Ovary (tissue), 9 donors: ENCODE data around the gene BMPR2. TPM values are rescaled to one million over a fixed set of nuclear protein-coding genes. Genes with fewer than 3 reads are reported as not detected.

ENCODE experiments used
- DNase-seq, 5 donors: peaks; one replicate each; pipeline ENCODE4 v3.0.0-alpha.2; 2019 to 2020
- H3K27ac ChIP-seq, 2 donors: fragments of 200-600 bp; one replicate each; pipeline versions ENCODE4 v1.5.1 to v1.8.0; 2019 to 2022
- H3K27me3 ChIP-seq: fragments of 200-600 bp; one replicate; pipeline ENCODE4 v1.8.0; 2022
- H3K36me3 ChIP-seq: fragments of 200-600 bp; sonication (generic); one replicate; pipeline ENCODE4 v1.5.1; 2019
- H3K4me1 ChIP-seq: one replicate; pipeline ENCODE4 v1.8.1; 2013; ENCODE audit warnings: mild to moderate bottlenecking, moderate library complexity; ENCODE audit not compliant: insufficient read depth
- H3K4me3 ChIP-seq: fragments of 200-600 bp; sonication (generic); one replicate; pipeline ENCODE4 v1.5.1; 2017
- H3K9me3 ChIP-seq, 2 donors: fragments of 200-600 bp in 1 of 2; sonication (generic) in 1 of 2; one replicate each; pipeline versions ENCODE4 v1.5.1 to v1.8.1; 2013 to 2019; ENCODE audit warnings: mild to moderate bottlenecking in 1 of 2, moderate library complexity in 1 of 2
- EP300 ChIP-seq: sonication (generic); formaldehyde crosslinking; IDR thresholded peaks from one replicate; pipeline ENCODE4 v1.6.1; 2017; ENCODE audit warnings: antibody characterized with exemption
- POLR2A ChIP-seq: fragments of 450-650 bp; IDR thresholded peaks from one replicate; pipeline ENCODE4 v1.6.1; 2017; ENCODE audit warnings: antibody characterized with exemption, mild to moderate bottlenecking, moderate library complexity
- WGBS, 3 donors: extraction: QIAGEN DNeasy Blood & Tissue Kit in 1 of 3; methylation state at CpG; one replicate each; pipeline versions ENCODE4 v1.1.5 to v1.1.7; 2013 to 2017; 5-methylcytosine and 5-hydroxymethylcytosine counted together
- intact Hi-C, 4 donors: fragments of 100-400 bp; cut with DNase I; formaldehyde crosslinking; loops; one replicate each; pipeline versions ENCODE4 v1.11.0 to v1.15.1; 2022 to 2023
- polyA plus RNA-seq, 2 donors: library from polyadenylated mRNA; stranded (reverse); fragments of 200-250 nt in 1 of 2; fragments of 350-450 nt in 1 of 2; fragmentation: Illumina TruSeq in 1 of 2; extraction: RNeasy Lipid Tissue Mini Kit (QIAGEN cat#74804) in 1 of 2; gene quantifications; one replicate each; pipeline ENCODE4 v1.2.3, GENCODE V29; 2013 to 2014
- total RNA-seq, 7 donors: library from RNA; depleted of rRNA in 2 of 7; stranded (reverse); fragments of >200 nt in 2 of 7; fragmentation: NEBNext Ultra II Directional in 3 of 7; extraction: Animal tissue kit (Norgen Biotek cat#: 25700) in 3 of 7; gene quantifications; one replicate each; pipeline versions ENCODE4 v1.1.0 to v1.2.4, GENCODE V29; 2016 to 2023
- TF ChIP-seq, protein P1 (sequence below), 3 donors: fragments of 450-650 bp in 2 of 3; fragments of 200-600 bp in 1 of 3; IDR thresholded peaks; one replicate each; pipeline versions ENCODE4 v1.5.1 to v1.8.0; 2016 to 2022; ENCODE audit warnings: antibody characterized with exemption in 3 of 3, mild to moderate bottlenecking in 1 of 3
- donor health status: DM: no; HTN: no; CAD: no; lungs with moderate emphysema.
- donor health status: DM: no; HTN: no; CAD: no.
- donor health status: Bipolar disorder and iron deficiency.
- donor health status: DM: yes; HTN: yes; CAD: no.
- donor health status: DM: no; HTN: no; CAD: no.
- donor health status: DM: yes; HTN: yes; CAD: no.

Gene BMPR2
- total and polyA plus RNA-seq, 9 donors: 14.5 to 55.5 (median 45.1) TPM

DNA sequence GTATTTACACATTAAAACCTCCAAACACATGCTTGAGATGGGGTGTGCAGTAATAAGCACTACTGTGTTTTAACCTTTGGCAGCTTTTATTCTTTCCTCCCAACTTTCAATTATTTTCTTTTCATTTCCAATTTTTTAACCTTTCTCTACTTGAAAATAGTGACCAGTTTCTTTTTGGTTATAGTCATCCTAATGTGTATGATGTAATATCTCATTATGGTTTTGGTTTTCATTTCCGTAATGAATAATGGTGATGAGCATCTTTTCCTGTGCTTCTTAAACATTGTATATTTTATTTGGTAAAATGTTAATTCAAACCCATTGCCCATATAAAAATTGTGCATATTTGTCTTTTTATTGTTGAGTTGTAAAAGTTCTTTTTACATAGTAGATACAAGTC is 103.5 kb downstream of the BMPR2 start:
- no peak for DNase-seq
- TF ChIP-seq POLR2A: no peak
- TF ChIP-seq, protein P1, sequence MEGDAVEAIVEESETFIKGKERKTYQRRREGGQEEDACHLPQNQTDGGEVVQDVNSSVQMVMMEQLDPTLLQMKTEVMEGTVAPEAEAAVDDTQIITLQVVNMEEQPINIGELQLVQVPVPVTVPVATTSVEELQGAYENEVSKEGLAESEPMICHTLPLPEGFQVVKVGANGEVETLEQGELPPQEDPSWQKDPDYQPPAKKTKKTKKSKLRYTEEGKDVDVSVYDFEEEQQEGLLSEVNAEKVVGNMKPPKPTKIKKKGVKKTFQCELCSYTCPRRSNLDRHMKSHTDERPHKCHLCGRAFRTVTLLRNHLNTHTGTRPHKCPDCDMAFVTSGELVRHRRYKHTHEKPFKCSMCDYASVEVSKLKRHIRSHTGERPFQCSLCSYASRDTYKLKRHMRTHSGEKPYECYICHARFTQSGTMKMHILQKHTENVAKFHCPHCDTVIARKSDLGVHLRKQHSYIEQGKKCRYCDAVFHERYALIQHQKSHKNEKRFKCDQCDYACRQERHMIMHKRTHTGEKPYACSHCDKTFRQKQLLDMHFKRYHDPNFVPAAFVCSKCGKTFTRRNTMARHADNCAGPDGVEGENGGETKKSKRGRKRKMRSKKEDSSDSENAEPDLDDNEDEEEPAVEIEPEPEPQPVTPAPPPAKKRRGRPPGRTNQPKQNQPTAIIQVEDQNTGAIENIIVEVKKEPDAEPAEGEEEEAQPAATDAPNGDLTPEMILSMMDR (IDR thresholded peaks at IDR 0.05): no peak
- TF ChIP-seq EP300: no peak
- H3K4me3 ChIP-seq: no peak overlapping the region
- H3K27ac ChIP-seq: no peak overlapping the region
- peaks cover 2% of the 10 kb centered on the region for H3K4me1 ChIP-seq
- no peaks in the 10 kb centered on the region for H3K27me3 ChIP-seq
- intact Hi-C loops: no loop called here
- H3K9me3 ChIP-seq: no peaks in the 10 kb centered on the region
- 85 to 93% (median 91%) methylated on average over 1 of the region's 1 CpG for WGBS, 3 donors
- no peaks in the 10 kb centered on the region for H3K36me3 ChIP-seq

DNA sequence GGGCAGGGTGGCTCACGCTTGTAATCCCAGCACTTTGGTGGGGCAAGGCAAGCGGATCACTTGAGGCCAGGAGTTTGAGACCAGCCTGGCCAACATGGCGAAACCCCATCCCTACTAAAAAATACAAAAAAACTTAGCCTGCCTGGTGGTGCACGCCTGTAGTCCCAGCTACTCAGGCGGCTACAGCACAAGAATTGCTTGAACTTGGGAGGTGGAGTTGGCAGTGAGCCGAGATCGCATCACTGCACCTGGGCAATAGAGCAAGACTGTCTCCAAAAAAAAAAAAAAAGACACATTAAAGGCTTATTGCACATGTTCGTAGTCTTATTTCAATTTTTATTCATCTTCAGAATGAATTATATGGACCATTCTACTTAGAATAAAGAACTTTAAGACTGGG is 110.2 kb downstream of the BMPR2 start:
- Histone ChIP-seq H3K27ac (no peak overlapping the region), H3K36me3 (no peaks in the 10 kb centered on the region), H3K27me3 (no peaks in the 10 kb centered on the region), H3K4me1 (peaks cover 2% of the 10 kb centered on the region), H3K9me3 (no peaks in the 10 kb centered on the region), H3K4me3 (no peak overlapping the region)
- TF ChIP-seq, protein P1 (IDR thresholded peaks at IDR 0.05): no peak
- TF ChIP-seq POLR2A: no peak
- TF ChIP-seq EP300: no peak
- intact Hi-C loops: no loop called here
- 96% methylated on average over 8 of the region's 8 CpGs for WGBS, 3 donors
- no peak for DNase-seq

DNA sequence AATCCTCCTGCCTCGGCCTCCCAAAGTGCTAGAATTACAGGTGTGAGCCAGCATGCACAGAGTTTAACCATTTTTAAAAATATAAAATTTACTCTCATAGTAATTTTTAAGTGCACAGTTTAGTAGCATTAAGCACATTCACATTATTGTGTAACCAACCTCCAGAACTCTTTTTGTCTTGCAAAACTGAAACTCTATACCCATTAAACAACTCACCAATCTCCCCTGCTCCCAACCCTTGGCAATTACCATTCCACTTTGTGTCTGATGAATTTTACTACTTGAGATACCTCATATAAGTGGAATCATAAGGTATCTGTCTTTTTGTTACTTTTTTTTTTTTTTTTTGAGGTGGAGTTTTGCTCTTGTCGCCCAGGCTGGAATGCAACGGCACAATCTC is 112.5 kb downstream of the BMPR2 start:
- Histone ChIP-seq H3K4me3 (no peak overlapping the region), H3K4me1 (peaks cover 5% of the 10 kb centered on the region), H3K27me3 (no peaks in the 10 kb centered on the region), H3K27ac (no peak overlapping the region), H3K36me3 (no peaks in the 10 kb centered on the region), H3K9me3 (no peaks in the 10 kb centered on the region)
- 93 to 100% (median 98%) methylated on average over 3 of the region's 3 CpGs for WGBS, 3 donors
- TF ChIP-seq EP300 (no peak), POLR2A (no peak)
- TF ChIP-seq, protein P1 (IDR thresholded peaks at IDR 0.05): no peak
- no peak for DNase-seq
- intact Hi-C loops: no loop called here

DNA sequence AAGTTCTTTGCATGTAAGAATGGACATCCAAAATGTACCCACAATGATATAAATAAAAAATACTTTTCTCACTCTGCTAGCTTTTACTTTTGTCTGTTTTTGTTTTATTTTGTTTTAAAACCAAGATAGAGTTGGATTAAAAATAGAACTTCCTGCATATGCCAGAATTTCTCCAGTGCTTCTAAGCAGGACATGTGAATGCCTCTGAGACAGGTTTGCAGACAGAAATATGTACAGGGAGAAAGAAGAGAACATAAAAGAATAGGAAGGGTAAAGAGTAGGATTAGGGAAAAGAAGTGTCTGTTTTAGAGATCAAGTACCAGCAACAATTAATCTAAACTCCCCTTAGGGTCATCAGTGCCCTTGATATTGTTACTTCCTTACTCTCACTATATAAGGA is 114.4 kb downstream of the BMPR2 start:
- no peaks in the 10 kb centered on the region for H3K9me3 ChIP-seq
- no peak for TF ChIP-seq POLR2A
- no peak for TF ChIP-seq EP300
- TF ChIP-seq, protein P1 (IDR thresholded peaks at IDR 0.05): no peak
- H3K4me3 ChIP-seq: no peak overlapping the region
- peaks cover 5% of the 10 kb centered on the region for H3K4me1 ChIP-seq
- no peaks in the 10 kb centered on the region for H3K36me3 ChIP-seq
- DNase-seq: no peak
- H3K27ac ChIP-seq: no peak overlapping the region
- no peaks in the 10 kb centered on the region for H3K27me3 ChIP-seq
- intact Hi-C loops: no loop called here

DNA sequence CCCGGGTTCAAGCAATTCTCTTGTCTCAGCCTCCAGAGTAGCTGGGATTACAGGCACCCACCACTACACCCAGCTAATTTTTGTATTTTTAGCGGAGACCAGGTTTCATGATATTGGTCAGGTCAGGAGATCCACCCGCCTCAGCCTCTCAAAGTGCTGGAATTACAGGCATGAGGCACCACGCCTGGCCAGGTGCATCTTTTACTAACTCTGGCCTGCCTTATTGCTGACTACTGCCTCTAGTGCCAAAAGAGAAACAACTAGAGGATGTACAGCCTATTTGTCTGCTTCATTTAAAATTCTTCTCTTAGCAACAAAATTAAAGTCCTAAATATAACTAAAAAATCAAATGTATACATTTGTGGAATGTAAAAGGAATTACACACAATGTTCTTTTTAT is 115.4 kb downstream of the BMPR2 start:
- Histone ChIP-seq H3K36me3 (no peaks in the 10 kb centered on the region), H3K9me3 (no peaks in the 10 kb centered on the region), H3K27ac (no peak overlapping the region), H3K27me3 (no peaks in the 10 kb centered on the region), H3K4me3 (no peak overlapping the region), H3K4me1 (peaks cover 5% of the 10 kb centered on the region)
- WGBS, 3 donors: 93 to 100% (median 95%) methylated on average over 4 of the region's 4 CpGs
- no peak for DNase-seq
- TF ChIP-seq, protein P1 (IDR thresholded peaks at IDR 0.05): no peak
- TF ChIP-seq EP300 (no peak), POLR2A (no peak)
- intact Hi-C loops: no loop called here
